Adrenal gland (tissue), 12 donors: Measurements from ENCODE around the gene SMAGP. TPM values are rescaled to one million over a fixed set of nuclear protein-coding genes. Genes with fewer than 3 reads are reported as not detected.
A peak's percentile ranks its signal among the peaks of the same experiment; 100 is the strongest.

Source experiments
- DNase-seq, 7 donors: peaks; one replicate each; pipeline ENCODE4 v3.0.0-alpha.2; 2019 to 2020
- H3K27ac ChIP-seq, 5 donors: fragments of 200-600 bp; sonication (generic) in 4 of 5; 1 replicate in 3 of 5; 2 replicates in 2 of 5; pipeline versions ENCODE4 v1.5.1 to v1.8.0; 2016 to 2020; ENCODE audit warnings: mild to moderate bottlenecking in 1 of 5
- H3K27me3 ChIP-seq: fragments of 200-600 bp; 2 replicates; pipeline ENCODE4 v1.8.0; 2021
- H3K36me3 ChIP-seq, 2 donors: fragments of 200-600 bp; replicated peaks in 1 of 2; 1 replicate in 1 of 2; 2 replicates in 1 of 2; pipeline versions ENCODE4 v1.5.1 to v1.8.0; 2018 to 2022
- H3K4me1 ChIP-seq, 2 donors: fragments of 200-600 bp; replicated peaks in 1 of 2; 1 replicate in 1 of 2; 2 replicates in 1 of 2; pipeline versions ENCODE4 v1.5.1 to v1.8.0; 2018 to 2021
- H3K4me3 ChIP-seq, 4 donors: fragments of 200-600 bp; sonication (generic) in 3 of 4; one replicate each; pipeline ENCODE4 v1.5.1; 2016 to 2018
- H3K9me3 ChIP-seq, 3 donors: fragments of 200-600 bp; sonication (generic) in 1 of 3; replicated peaks in 1 of 3; 1 replicate in 2 of 3; 2 replicates in 1 of 3; pipeline versions ENCODE4 v1.5.1 to v1.8.0; 2016 to 2021
- CTCF ChIP-seq, 6 experiments: fragments of 450-650 bp in 4 of 6; fragments of 200-600 bp in 2 of 6; sonication (generic) in 1 of 6; IDR thresholded peaks; 1 replicate in 5 of 6; 2 replicates in 1 of 6; pipeline versions ENCODE4 v1.5.1 to v1.8.0; 2016 to 2021; ENCODE audit warnings: antibody characterized with exemption in 6 of 6, mild to moderate bottlenecking in 2 of 6, moderate library complexity in 1 of 6
- POLR2A ChIP-seq, 2 donors: fragments of 450-650 bp; IDR thresholded peaks; one replicate each; pipeline ENCODE4 v1.6.1; 2017; ENCODE audit warnings: antibody characterized with exemption in 2 of 2, mild to moderate bottlenecking in 2 of 2, moderate library complexity in 1 of 2
- WGBS, 4 donors: extraction: QIAGEN DNeasy Blood & Tissue Kit in 2 of 4; methylation state at CpG; one replicate each; pipeline versions ENCODE4 v1.1.5 to v1.1.7; 2013 to 2017; 5-methylcytosine and 5-hydroxymethylcytosine counted together
- intact Hi-C, 2 donors: fragments of 100-400 bp; cut with DNase I; formaldehyde crosslinking; loops; one replicate each; pipeline versions ENCODE4 v1.14.1 to v1.15.0; 2022 to 2023
- polyA plus RNA-seq, 3 donors: library from polyadenylated mRNA; stranded (reverse); fragments of 200-250 nt in 2 of 3; fragments of 350-450 nt in 1 of 3; fragmentation: Illumina TruSeq in 1 of 3; extraction: RNeasy Lipid Tissue Mini Kit (QIAGEN cat#74804) in 1 of 3; gene quantifications; one replicate each; pipeline ENCODE4 v1.2.3, GENCODE V29; 2013 to 2014
- total RNA-seq, 9 donors: library from RNA; depleted of rRNA in 4 of 9; stranded (reverse); fragments of >200 nt in 4 of 9; fragments of 120-200 nt in 1 of 9; fragmentation: NEBNext Ultra II Directional in 1 of 9; extraction: Animal tissue kit (Norgen Biotek cat#: 25700) in 1 of 9; gene quantifications; one replicate each; pipeline versions ENCODE4 v1.1.0 to v1.2.4, GENCODE V29; 2013 to 2023
- donor health status: healthy with polysubstance abuse.
- donor health status: Bipolar disorder and iron deficiency.
- donor health status: DM: yes; HTN: yes; CAD: no.
- donor health status: DM: no; HTN: no; CAD: no.
- donor health status: DM: no; HTN: no; CAD: no.
- donor health status: DM: yes; HTN: yes; CAD: no.

The SMAGP gene
- total and polyA plus RNA-seq, 12 donors, result 2.7 to 32.6 (median 11.0) TPM

GRCh38 chr12:51254536-51254935 lies 15.7 kb downstream of the SMAGP start:
- intact Hi-C loops, result no loop called here
- Histone ChIP-seq H3K4me1 (peaks cover 0 to 5% of the 10 kb centered on the region in 2 donors), H3K36me3 (no peaks in the 10 kb centered on the region), H3K4me3 (no peak overlapping the region), H3K27ac (no peak overlapping the region), H3K27me3 (no peaks in the 10 kb centered on the region), H3K9me3 (no peaks in the 10 kb centered on the region)
- TF ChIP-seq CTCF (IDR thresholded peaks at IDR 0.05), result no peak
- TF ChIP-seq POLR2A (IDR thresholded peaks at IDR 0.05), result no peak
- DNase-seq, result no peak
- WGBS, 4 donors, result 78 to 90% (median 83%) methylated on average over 4 of the region's 4 CpGs

GRCh38 chr12:51253276-51253675 lies 16.9 kb downstream of the SMAGP start:
- Histone ChIP-seq H3K36me3 (no peaks in the 10 kb centered on the region), H3K27ac (no peak overlapping the region), H3K9me3 (no peaks in the 10 kb centered on the region), H3K4me1 (peaks cover 0 to 5% of the 10 kb centered on the region in 2 donors), H3K27me3 (no peaks in the 10 kb centered on the region), H3K4me3 (no peak overlapping the region)
- TF ChIP-seq POLR2A (IDR thresholded peaks at IDR 0.05) (no peak), CTCF (IDR thresholded peaks at IDR 0.05) (no peak)
- WGBS, 4 donors, result 90 to 100% (median 98%) methylated on average over 1 of the region's 1 CpG
- DNase-seq, result peak in 1 of 7 donors; percentile 1
- intact Hi-C loops, result no loop called here

GRCh38 chr12:51247523-51248206 lies 22.6 kb downstream of the SMAGP start:
- Histone ChIP-seq H3K27me3 (no peaks in the 10 kb centered on the region), H3K27ac (peak overlapping the region in 1 of 5 donors; percentile 20), H3K9me3 (no peaks in the 10 kb centered on the region), H3K36me3 (peaks cover 0 to 19% of the 10 kb centered on the region in 2 donors), H3K4me1 (peaks cover 0 to 18% of the 10 kb centered on the region in 2 donors), H3K4me3 (no peak overlapping the region)
- intact Hi-C loops, result no loop called here
- TF ChIP-seq POLR2A (IDR thresholded peaks at IDR 0.05), result no peak
- TF ChIP-seq CTCF (IDR thresholded peaks at IDR 0.05), result no peak
- no peak for DNase-seq
- WGBS, 4 donors, result 71 to 78% (median 73%) methylated on average over 9 to 14 of the region's 14 CpGs

GRCh38 chr12:51246254-51246853 lies 23.9 kb downstream of the SMAGP start:
- Histone ChIP-seq H3K4me1 (peaks cover 0 to 20% of the 10 kb centered on the region in 2 donors), H3K4me3 (no peak overlapping the region), H3K27me3 (no peaks in the 10 kb centered on the region), H3K9me3 (no peaks in the 10 kb centered on the region), H3K27ac (peak overlapping the region in 3 of 5 donors; percentile 32 to 76 (median 52)), H3K36me3 (peaks cover 0 to 32% of the 10 kb centered on the region in 2 donors)
- DNase-seq, result peak in 4 of 7 donors; percentile 26 to 59 (median 52)
- TF ChIP-seq POLR2A (IDR thresholded peaks at IDR 0.05) (no peak), CTCF (IDR thresholded peaks at IDR 0.05) (no peak)
- WGBS, 4 donors, result 26 to 59% (median 44%) methylated on average over 7 of the region's 7 CpGs
- intact Hi-C loops, result no loop called here
